GM12878 (cell line): ENCODE results near the gene UBR2.

ENCODE experiments used
- EP300 ChIP-seq, 2 experiments: fragments of 150-350 bp in 1 of 2; IDR thresholded peaks; 2 replicates each; pipeline ENCODE4 v1.6.1; 2011 to 2012; ENCODE audit warnings: low read depth in 2 of 2, low read length in 2 of 2, borderline replicate concordance in 1 of 2, improper control_type of control experiment in 1 of 2, inconsistent platforms in 1 of 2; ENCODE audit not compliant: control insufficient read depth in 1 of 2
- EZH2 ChIP-seq: IDR thresholded peaks from 2 replicates; pipeline ENCODE4 v1.6.1; 2012; ENCODE audit warnings: low read depth, mild to moderate bottlenecking, control low read depth, inconsistent platforms, low read length, borderline replicate concordance; ENCODE audit not compliant: control insufficient read depth
- FOS ChIP-seq: IDR thresholded peaks from 3 replicates; pipeline ENCODE4 v1.6.1; 2011; ENCODE audit warnings: borderline replicate concordance; ENCODE audit not compliant: insufficient read length; ENCODE audit errors: extremely low read depth
- GABPA ChIP-seq: IDR thresholded peaks from 2 replicates; pipeline ENCODE4 v1.6.1; 2014; ENCODE audit warnings: antibody characterized with exemption, low read depth, mild to moderate bottlenecking, inconsistent platforms
- HCFC1 ChIP-seq: fragments of 150-350 bp; IDR thresholded peaks from 2 replicates; pipeline ENCODE4 v1.6.1; 2014; ENCODE audit warnings: low read length
- JUNB ChIP-seq: IDR thresholded peaks from 2 replicates; pipeline ENCODE4 v1.6.1; 2016; ENCODE audit warnings: antibody characterized with exemption, mild to moderate bottlenecking
- MEF2A ChIP-seq: IDR thresholded peaks from 2 replicates; pipeline ENCODE4 v1.6.1; 2011; ENCODE audit warnings: low read depth, mild to moderate bottlenecking, low read length, moderate library complexity; ENCODE audit not compliant: insufficient read depth
- MXI1 ChIP-seq: fragments of 150-350 bp; IDR thresholded peaks from 2 replicates; pipeline ENCODE4 v1.6.1; 2011; ENCODE audit warnings: low read depth, mild to moderate bottlenecking, inconsistent platforms, low read length, improper control_type of control experiment
- POLR2A ChIP-seq: IDR thresholded peaks from 2 replicates; pipeline ENCODE4 v1.6.1; 2011; ENCODE audit warnings: low read depth, mild to moderate bottlenecking, low read length
- POLR2AphosphoS5 ChIP-seq: IDR thresholded peaks from 2 replicates; pipeline ENCODE4 v1.6.1; 2011; ENCODE audit warnings: mild to moderate bottlenecking, low read length, inconsistent platforms
- RB1 ChIP-seq: fragments of 450-650 bp; formaldehyde crosslinking; IDR thresholded peaks from 2 replicates; pipeline ENCODE4 v1.6.1; 2017; ENCODE audit warnings: mild to moderate bottlenecking, borderline replicate concordance
- TF ChIP-seq, protein P1 (sequence below): IDR thresholded peaks from 2 replicates; pipeline ENCODE4 v1.6.1; 2012; ENCODE audit warnings: low read depth, low read length, improper control_type of control experiment
- TF ChIP-seq, protein P2 (sequence below), 3 experiments: IDR thresholded peaks in 2 of 3; conservative IDR thresholded peaks in 1 of 3; 2 replicates each; pipeline ENCODE4 v1.5.1; 2011; ENCODE audit warnings: low read depth in 3 of 3, low read length in 3 of 3, mild to moderate bottlenecking in 3 of 3, control low read depth in 2 of 3, moderate library complexity in 2 of 3, inconsistent platforms in 1 of 3, mixed read lengths in 1 of 3; ENCODE audit not compliant: control insufficient read depth in 2 of 3, insufficient read depth in 1 of 3; ENCODE audit errors: extremely low read depth in 1 of 3
- TF ChIP-seq, protein P3 (sequence below): IDR thresholded peaks from 2 replicates; pipeline ENCODE4 v1.6.1; 2012; ENCODE audit warnings: mild to moderate bottlenecking, low read depth, low read length

DNA sequence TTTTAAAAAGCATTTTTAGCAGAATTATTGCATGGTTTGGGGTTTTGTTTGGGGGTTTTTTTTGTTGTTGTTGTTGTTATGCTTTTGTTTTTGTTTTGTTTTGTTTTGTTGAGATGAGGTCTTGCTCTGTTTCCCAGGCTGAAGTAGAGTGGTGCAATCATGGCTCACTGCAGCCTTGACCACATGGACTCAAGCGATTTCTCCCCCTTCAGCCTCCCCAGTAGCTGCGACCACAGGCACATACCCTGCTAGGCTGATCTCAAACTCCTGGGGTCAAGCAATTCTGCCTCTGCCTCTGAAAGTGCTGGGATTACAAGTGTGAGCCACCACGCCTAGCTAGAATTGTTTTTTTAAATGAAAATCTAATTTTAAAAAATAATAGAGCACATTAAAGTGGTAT is 35.7 kb downstream of the UBR2 start:
- TF ChIP-seq EP300 (IDR thresholded peaks at IDR 0.05; ENCODE audit: borderline replicate concordance in 1 of 2, control insufficient read depth in 1 of 2, low read depth in 2 of 2, low read length in 2 of 2): no peak
- TF ChIP-seq, protein P1, sequence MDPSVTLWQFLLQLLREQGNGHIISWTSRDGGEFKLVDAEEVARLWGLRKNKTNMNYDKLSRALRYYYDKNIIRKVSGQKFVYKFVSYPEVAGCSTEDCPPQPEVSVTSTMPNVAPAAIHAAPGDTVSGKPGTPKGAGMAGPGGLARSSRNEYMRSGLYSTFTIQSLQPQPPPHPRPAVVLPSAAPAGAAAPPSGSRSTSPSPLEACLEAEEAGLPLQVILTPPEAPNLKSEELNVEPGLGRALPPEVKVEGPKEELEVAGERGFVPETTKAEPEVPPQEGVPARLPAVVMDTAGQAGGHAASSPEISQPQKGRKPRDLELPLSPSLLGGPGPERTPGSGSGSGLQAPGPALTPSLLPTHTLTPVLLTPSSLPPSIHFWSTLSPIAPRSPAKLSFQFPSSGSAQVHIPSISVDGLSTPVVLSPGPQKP: no peak
- no peak for TF ChIP-seq POLR2AphosphoS5
- TF ChIP-seq FOS: no peak
- TF ChIP-seq POLR2A: no peak
- TF ChIP-seq MXI1: no peak
- no peak for TF ChIP-seq GABPA
- TF ChIP-seq, protein P2, sequence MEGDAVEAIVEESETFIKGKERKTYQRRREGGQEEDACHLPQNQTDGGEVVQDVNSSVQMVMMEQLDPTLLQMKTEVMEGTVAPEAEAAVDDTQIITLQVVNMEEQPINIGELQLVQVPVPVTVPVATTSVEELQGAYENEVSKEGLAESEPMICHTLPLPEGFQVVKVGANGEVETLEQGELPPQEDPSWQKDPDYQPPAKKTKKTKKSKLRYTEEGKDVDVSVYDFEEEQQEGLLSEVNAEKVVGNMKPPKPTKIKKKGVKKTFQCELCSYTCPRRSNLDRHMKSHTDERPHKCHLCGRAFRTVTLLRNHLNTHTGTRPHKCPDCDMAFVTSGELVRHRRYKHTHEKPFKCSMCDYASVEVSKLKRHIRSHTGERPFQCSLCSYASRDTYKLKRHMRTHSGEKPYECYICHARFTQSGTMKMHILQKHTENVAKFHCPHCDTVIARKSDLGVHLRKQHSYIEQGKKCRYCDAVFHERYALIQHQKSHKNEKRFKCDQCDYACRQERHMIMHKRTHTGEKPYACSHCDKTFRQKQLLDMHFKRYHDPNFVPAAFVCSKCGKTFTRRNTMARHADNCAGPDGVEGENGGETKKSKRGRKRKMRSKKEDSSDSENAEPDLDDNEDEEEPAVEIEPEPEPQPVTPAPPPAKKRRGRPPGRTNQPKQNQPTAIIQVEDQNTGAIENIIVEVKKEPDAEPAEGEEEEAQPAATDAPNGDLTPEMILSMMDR (IDR thresholded peaks at IDR 0.05 in 2 of 3, conservative IDR thresholded peaks at IDR 0.05 in 1 of 3; ENCODE audit: control insufficient read depth in 2 of 3, extremely low read depth in 1 of 3, insufficient read depth in 1 of 3, low read depth in 3 of 3, low read length in 3 of 3): no peak
- no peak for TF ChIP-seq RB1
- TF ChIP-seq, protein P3, sequence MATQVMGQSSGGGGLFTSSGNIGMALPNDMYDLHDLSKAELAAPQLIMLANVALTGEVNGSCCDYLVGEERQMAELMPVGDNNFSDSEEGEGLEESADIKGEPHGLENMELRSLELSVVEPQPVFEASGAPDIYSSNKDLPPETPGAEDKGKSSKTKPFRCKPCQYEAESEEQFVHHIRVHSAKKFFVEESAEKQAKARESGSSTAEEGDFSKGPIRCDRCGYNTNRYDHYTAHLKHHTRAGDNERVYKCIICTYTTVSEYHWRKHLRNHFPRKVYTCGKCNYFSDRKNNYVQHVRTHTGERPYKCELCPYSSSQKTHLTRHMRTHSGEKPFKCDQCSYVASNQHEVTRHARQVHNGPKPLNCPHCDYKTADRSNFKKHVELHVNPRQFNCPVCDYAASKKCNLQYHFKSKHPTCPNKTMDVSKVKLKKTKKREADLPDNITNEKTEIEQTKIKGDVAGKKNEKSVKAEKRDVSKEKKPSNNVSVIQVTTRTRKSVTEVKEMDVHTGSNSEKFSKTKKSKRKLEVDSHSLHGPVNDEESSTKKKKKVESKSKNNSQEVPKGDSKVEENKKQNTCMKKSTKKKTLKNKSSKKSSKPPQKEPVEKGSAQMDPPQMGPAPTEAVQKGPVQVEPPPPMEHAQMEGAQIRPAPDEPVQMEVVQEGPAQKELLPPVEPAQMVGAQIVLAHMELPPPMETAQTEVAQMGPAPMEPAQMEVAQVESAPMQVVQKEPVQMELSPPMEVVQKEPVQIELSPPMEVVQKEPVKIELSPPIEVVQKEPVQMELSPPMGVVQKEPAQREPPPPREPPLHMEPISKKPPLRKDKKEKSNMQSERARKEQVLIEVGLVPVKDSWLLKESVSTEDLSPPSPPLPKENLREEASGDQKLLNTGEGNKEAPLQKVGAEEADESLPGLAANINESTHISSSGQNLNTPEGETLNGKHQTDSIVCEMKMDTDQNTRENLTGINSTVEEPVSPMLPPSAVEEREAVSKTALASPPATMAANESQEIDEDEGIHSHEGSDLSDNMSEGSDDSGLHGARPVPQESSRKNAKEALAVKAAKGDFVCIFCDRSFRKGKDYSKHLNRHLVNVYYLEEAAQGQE: no peak
- no peak for TF ChIP-seq HCFC1
- TF ChIP-seq MEF2A: no peak
- TF ChIP-seq EZH2: no peak
- TF ChIP-seq JUNB: no peak
